ENCODE data around the gene TOPBP1.

Gene TOPBP1

GRCh38 chr3:133633439-133633838 lies 28.3 kb downstream of the TOPBP1 start:
- no peaks in the 10 kb centered on the region for H3K36me3 ChIP-seq (ENCODE audit: control insufficient read depth, insufficient read depth, low read length)
- H3K27ac ChIP-seq: no peak overlapping the region
- no peaks in the 10 kb centered on the region for H3K9me3 ChIP-seq (ENCODE audit: control insufficient read depth, low read length)
- H3K27me3 ChIP-seq (ENCODE audit: control insufficient read depth, insufficient read depth, low read length): no peaks in the 10 kb centered on the region
- H3K9ac ChIP-seq: no peak overlapping the region
- TF ChIP-seq, protein P1, sequence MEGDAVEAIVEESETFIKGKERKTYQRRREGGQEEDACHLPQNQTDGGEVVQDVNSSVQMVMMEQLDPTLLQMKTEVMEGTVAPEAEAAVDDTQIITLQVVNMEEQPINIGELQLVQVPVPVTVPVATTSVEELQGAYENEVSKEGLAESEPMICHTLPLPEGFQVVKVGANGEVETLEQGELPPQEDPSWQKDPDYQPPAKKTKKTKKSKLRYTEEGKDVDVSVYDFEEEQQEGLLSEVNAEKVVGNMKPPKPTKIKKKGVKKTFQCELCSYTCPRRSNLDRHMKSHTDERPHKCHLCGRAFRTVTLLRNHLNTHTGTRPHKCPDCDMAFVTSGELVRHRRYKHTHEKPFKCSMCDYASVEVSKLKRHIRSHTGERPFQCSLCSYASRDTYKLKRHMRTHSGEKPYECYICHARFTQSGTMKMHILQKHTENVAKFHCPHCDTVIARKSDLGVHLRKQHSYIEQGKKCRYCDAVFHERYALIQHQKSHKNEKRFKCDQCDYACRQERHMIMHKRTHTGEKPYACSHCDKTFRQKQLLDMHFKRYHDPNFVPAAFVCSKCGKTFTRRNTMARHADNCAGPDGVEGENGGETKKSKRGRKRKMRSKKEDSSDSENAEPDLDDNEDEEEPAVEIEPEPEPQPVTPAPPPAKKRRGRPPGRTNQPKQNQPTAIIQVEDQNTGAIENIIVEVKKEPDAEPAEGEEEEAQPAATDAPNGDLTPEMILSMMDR (IDR thresholded peaks at IDR 0.05): no peak
- H3K4me2 ChIP-seq (ENCODE audit: low read length): no peak overlapping the region
- H3K4me3 ChIP-seq (ENCODE audit: low read depth, low read length): no peak overlapping the region
- H2AFZ ChIP-seq: no peak overlapping the region
- no peaks in the 10 kb centered on the region for H3K79me2 ChIP-seq
- no peaks in the 10 kb centered on the region for H3K4me1 ChIP-seq

GRCh38 chr3:133629146-133629545 lies 32.6 kb downstream of the TOPBP1 start:
- Histone ChIP-seq H3K4me3 (ENCODE audit: low read depth, low read length) (no peak overlapping the region), H3K36me3 (ENCODE audit: control insufficient read depth, insufficient read depth, low read length) (no peaks in the 10 kb centered on the region), H3K27ac (no peak overlapping the region), H2AFZ (no peak overlapping the region), H3K79me2 (no peaks in the 10 kb centered on the region), H3K9ac (no peak overlapping the region), H3K4me2 (ENCODE audit: low read length) (no peak overlapping the region), H3K9me3 (ENCODE audit: control insufficient read depth, low read length) (no peaks in the 10 kb centered on the region), H3K27me3 (ENCODE audit: control insufficient read depth, insufficient read depth, low read length) (no peaks in the 10 kb centered on the region), H3K4me1 (no peaks in the 10 kb centered on the region)
- TF ChIP-seq, protein P1 (IDR thresholded peaks at IDR 0.05): no peak

DNA sequence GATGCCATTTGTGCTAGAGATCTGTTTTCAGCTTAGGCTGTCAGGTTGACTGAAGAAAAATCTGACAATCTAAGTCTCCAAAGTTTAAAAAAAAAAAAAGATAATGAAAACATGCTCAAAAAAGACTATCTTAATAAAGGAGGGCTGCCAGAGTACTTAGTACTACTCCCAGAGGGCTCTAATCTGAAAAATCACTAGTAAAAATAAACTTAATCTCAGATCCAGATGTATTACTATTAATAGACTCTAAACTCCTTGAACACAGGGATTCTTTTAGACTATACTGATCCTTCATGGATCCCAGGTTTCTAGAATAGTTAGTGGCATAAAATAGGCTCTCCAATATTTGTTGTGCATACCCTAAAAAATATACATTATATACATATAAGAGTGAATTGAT lies 34.0 kb downstream of the TOPBP1 start:
- no peak overlapping the region for H3K4me3 ChIP-seq (ENCODE audit: low read depth, low read length)
- H3K4me1 ChIP-seq: no peaks in the 10 kb centered on the region
- H3K27me3 ChIP-seq (ENCODE audit: control insufficient read depth, insufficient read depth, low read length): no peaks in the 10 kb centered on the region
- no peak overlapping the region for H3K27ac ChIP-seq
- H3K4me2 ChIP-seq (ENCODE audit: low read length): no peak overlapping the region
- H2AFZ ChIP-seq: no peak overlapping the region
- no peaks in the 10 kb centered on the region for H3K36me3 ChIP-seq (ENCODE audit: control insufficient read depth, insufficient read depth, low read length)
- H3K9ac ChIP-seq: no peak overlapping the region
- H3K9me3 ChIP-seq (ENCODE audit: control insufficient read depth, low read length): no peaks in the 10 kb centered on the region
- TF ChIP-seq, protein P1 (IDR thresholded peaks at IDR 0.05): no peak
- no peaks in the 10 kb centered on the region for H3K79me2 ChIP-seq

DNA sequence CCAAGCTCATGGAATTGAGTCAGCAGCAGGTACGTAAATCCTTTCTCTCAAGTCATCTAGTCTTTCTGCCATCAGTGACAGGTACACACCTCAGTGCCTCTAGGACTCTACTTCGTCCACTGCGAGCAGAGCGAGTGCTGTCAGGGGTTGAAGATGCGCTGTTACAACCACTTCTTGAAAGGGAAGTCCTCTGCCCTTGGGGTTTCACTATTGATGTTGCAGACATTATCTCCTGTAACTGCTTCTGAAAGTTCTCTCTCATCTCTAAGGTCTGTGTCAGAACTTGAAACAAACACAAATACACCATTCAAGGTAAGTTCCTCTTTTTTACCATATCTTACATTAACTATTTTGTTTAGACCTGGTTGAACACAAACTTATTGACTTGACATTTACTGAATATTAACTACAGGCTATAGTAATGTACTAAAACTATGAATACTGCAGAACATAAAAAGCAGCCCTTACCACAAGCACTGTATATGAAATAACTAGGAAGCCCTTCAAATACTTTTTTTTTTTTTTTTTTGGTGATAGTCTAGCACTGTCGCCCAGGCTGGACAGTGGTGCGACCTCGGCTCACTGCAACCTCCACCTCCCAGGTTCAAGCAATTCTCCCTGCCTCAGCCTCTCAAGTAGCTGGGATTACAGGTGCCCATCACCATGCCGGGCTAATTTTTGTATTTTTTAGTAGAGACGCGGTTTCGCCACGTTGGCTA lies 41.5 kb downstream of the TOPBP1 start:
- Histone ChIP-seq H3K4me3 (ENCODE audit: low read depth, low read length) (no peak overlapping the region), H3K9ac (no peak overlapping the region), H3K79me2 (no peaks in the 10 kb centered on the region), H3K9me3 (ENCODE audit: control insufficient read depth, low read length) (no peaks in the 10 kb centered on the region), H3K27me3 (ENCODE audit: control insufficient read depth, insufficient read depth, low read length) (no peaks in the 10 kb centered on the region), H3K4me1 (no peaks in the 10 kb centered on the region), H2AFZ (no peak overlapping the region), H3K4me2 (ENCODE audit: low read length) (no peak overlapping the region), H3K27ac (no peak overlapping the region), H3K36me3 (ENCODE audit: control insufficient read depth, insufficient read depth, low read length) (no peaks in the 10 kb centered on the region)
- TF ChIP-seq, protein P1 (IDR thresholded peaks at IDR 0.05): no peak

GRCh38 chr3:133611534-133611933 lies 50.2 kb downstream of the TOPBP1 start:
- Histone ChIP-seq H3K4me1 (no peaks in the 10 kb centered on the region), H3K36me3 (ENCODE audit: control insufficient read depth, insufficient read depth, low read length) (no peaks in the 10 kb centered on the region), H2AFZ (no peak overlapping the region), H3K79me2 (no peaks in the 10 kb centered on the region), H3K27me3 (ENCODE audit: control insufficient read depth, insufficient read depth, low read length) (no peaks in the 10 kb centered on the region), H3K4me2 (ENCODE audit: low read length) (no peak overlapping the region), H3K9ac (no peak overlapping the region), H3K9me3 (ENCODE audit: control insufficient read depth, low read length) (no peaks in the 10 kb centered on the region), H3K27ac (no peak overlapping the region), H3K4me3 (ENCODE audit: low read depth, low read length) (no peak overlapping the region)
- TF ChIP-seq, protein P1 (IDR thresholded peaks at IDR 0.05): no peak
